HG02763 (cell line): Measurements from ENCODE around the gene PGBD5.
"Not testable (repeated sequence)": the region's sequence is repeated elsewhere in the genome, so short reads cannot be mapped to it uniquely, and the experiment has no call there.

Experiments used
- ATAC-seq: cut with Tn5 transposase; IDR thresholded peaks from one replicate; pipeline ENCODE4 v1.9.1; 2021; ENCODE audit warnings: mild to moderate bottlenecking, moderate library complexity; ENCODE audit not compliant: unreplicated experiment

The PGBD5 gene

GRCh38 chr1:230426246-230427093, at the start of gene PGBD5:
Gene PGBD5 (minus strand): TSS chr1:230426332. CDS start chr1:230425928, 404 bp downstream.
- peak; percentile 75 for ATAC-seq

GRCh38 chr1:230474924-230475323, 48.8 kb upstream of the PGBD5 start:
- not testable (repeated sequence) for ATAC-seq

GRCh38 chr1:230470750-230471149, 44.6 kb upstream of the PGBD5 start:
- not testable (repeated sequence) for ATAC-seq

GRCh38 chr1:230469271-230469670, 43.1 kb upstream of the PGBD5 start:
- no peak for ATAC-seq

- no peak for ATAC-seq
Measured at GRCh38 chr1:230465691-230466090, 39.6 kb upstream of the PGBD5 start.

GRCh38 chr1:230464671-230465070, 38.5 kb upstream of the PGBD5 start:
- ATAC-seq, result no peak

DNA sequence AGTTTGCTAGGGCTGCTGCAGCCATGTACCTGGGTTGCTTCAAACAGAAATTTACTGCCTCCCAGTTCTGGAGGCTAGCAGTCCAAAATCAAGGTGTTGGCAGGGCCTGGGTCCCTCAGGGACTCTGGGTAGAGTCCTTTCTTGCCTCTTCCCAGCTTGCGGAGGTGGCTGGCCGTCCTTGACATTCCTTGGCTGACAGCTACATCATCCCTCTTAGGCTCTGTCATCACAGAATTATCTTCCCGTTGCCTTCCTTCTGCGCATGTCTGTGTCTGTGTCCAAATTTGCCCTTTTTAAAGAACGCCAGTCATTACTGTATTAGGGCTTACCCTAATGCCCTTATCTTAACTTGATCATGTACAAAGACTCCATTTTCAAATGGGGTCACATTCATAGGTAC, 37.6 kb upstream of the PGBD5 start:
- no peak for ATAC-seq

DNA sequence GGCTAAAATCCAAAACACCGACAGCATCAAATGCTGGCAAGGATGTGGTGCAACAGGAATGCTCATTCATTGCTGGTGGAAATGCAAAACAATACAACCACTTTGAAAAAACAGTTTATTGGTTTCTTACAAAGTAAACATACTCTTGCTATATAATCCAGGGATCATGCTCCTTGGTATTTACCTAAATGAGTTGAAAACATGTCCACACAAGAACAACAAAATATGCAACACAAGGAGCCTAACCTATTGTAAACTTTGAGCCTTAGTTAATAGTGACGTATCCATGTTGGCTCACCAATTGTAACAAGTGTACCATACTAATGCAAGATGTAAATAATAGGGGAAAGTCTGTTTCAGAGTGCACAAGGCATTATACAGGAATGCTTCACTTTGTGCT, 37.2 kb upstream of the PGBD5 start:
- ATAC-seq, result no peak

GRCh38 chr1:230459465-230459864, 33.3 kb upstream of the PGBD5 start:
- ATAC-seq, result no peak

DNA sequence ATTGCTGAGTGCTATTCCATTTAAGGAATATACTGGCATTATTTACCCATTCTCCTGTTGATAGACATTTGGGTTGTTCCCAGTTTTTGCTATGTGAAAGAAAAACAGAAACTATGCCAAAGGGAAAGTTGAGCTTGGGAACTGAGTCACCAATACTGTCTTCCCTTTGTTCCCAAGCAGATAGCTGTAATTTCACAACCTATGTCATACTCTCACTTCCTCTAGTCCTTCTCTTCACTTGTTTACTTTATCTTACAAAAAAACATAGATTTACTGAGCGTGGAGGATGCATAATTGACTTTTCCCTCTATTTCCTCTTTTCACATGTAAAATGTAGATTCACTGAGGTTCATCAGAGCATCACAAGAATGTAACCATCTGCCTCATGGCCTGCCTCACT, 32.4 kb upstream of the PGBD5 start:
- no peak for ATAC-seq

DNA sequence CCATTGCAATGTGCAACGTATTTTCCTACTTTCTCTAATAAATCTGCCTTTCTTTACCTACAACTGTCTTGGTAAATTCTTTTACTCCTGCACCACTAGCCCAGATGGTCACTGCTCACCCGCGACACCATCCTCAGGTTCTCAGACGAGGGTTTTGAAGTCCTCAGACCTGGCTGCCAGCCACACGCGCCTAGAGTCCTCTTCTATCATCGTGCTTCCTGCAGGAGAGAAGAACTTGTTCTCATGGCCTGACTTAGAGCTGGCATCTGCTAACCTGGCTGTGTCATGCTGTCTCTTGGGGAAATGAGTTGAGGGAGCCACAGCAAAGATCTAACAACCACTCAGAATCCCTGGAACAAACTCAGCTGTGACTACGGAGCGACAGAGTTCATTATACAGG, 30.3 kb upstream of the PGBD5 start:
- no peak for ATAC-seq

- no peak for ATAC-seq
Measured at GRCh38 chr1:230455291-230455690, 29.2 kb upstream of the PGBD5 start.

GRCh38 chr1:230453377-230453776, 27.2 kb upstream of the PGBD5 start:
- ATAC-seq, result no peak

DNA sequence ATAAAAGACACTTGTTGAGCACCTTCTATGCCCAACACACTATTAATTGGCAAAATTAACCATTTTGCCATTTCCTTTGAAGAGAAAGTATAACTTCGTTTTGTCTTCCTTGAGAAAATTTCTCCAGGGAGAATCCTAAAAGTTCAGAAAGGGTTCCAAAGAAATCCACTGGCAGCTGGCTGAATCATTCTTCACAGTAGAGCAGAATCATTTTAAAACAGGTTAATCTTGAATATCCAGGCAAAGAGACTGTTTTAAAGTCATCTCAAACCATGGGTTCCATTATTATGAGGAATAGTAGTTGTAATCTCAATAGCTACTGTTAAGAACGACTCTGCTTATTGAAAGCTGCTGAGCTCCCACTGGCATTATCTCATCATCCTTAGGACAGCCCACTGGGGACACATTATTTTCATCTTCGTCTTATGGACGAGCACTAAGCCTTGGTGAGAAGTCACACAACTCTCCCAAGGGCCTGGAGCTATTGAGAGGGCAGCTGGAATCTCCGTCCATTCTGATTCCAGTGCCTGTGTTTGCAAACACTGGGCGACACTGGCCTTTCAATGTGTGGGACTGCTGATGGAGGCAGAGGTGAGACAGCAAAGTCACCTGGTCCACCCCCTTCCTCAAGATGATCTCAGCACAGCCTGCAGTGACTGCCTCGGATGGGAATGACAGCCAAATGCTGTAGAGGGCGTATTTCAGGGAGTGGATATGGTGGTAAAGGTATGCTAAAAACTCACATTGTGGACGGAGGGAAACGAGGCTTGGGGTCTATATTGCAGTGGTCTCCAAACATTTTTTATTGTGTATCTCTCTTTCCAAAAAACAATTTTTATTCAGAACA, 15.3 kb upstream of the PGBD5 start:
- ATAC-seq, result no peak

GRCh38 chr1:230435108-230435507, 9.0 kb upstream of the PGBD5 start:
- no peak for ATAC-seq

GRCh38 chr1:230431527-230431926, 5.4 kb upstream of the PGBD5 start:
- ATAC-seq, result no peak

- no peak for ATAC-seq
Measured at GRCh38 chr1:230430499-230430898, 4.4 kb upstream of the PGBD5 start.

- no peak for ATAC-seq
Measured at GRCh38 chr1:230429067-230429735, 3.1 kb upstream of the PGBD5 start.

GRCh38 chr1:230427981-230428380, 1.8 kb upstream of the PGBD5 start:
- ATAC-seq, result no peak

- no peak for ATAC-seq
Measured at GRCh38 chr1:230427094-230427876, 1.2 kb upstream of the PGBD5 start.
